GM21447 (cell line): Measurements from ENCODE around the gene DPP6.

ENCODE experiments used
- ATAC-seq: cut with Tn5 transposase; IDR thresholded peaks from one replicate; pipeline ENCODE4 v1.9.1; 2021; ENCODE audit not compliant: unreplicated experiment

DPP6 gene

GRCh38 chr7:154390961-154391360 lies 338.8 kb downstream of the DPP6 start:
- no peak for ATAC-seq

DNA sequence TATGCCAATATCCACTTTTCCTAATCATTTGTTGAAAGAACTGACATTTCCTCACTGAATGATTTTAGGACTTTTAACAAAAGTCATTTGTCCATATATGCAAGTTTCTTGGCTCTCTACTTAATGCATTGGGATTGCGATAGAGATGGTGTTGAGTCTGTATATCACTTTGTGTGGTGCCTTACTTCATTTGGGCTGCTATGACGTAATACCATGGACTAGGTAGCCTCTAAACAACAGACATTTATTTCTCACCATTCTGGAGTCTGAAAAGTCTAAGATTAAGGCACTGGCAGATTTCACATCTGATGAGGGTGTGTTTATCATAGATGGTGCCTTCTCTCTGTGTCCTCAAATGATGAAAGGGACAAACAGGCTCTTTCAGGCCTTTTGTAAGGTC lies 342.6 kb downstream of the DPP6 start:
- ATAC-seq = no peak

- no peak for ATAC-seq
Measured at GRCh38 chr7:154406312-154406711, 354.1 kb downstream of the DPP6 start.

DNA sequence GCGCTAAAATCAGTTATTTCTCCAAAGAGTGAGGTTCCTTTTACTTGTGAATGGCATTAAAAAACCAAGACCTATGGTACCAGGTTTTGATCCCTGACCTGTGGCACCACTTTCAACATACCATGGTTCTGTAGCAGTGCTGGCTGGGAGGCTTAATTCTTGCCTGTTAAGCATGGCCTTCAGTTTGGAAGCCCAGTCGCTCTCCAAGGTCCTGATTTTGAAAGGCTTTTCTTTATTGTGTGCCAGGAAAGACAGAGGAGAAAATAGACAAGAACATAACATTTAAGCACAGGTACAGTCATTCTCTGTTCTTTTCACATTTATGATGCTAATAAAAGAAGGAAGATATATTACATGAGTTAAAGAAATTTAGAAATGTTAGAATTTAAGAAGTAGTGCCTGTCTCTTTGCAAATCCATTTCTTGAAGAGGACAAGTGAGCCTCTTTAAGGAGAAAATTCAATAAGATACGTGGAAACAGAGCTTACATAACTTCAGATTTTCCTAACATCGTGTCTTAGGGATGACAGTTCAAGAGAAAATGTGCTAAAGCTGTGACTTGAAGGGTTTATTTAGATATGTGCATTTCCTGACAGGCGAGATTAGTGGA lies 357.6 kb downstream of the DPP6 start:
- no peak for ATAC-seq

DNA sequence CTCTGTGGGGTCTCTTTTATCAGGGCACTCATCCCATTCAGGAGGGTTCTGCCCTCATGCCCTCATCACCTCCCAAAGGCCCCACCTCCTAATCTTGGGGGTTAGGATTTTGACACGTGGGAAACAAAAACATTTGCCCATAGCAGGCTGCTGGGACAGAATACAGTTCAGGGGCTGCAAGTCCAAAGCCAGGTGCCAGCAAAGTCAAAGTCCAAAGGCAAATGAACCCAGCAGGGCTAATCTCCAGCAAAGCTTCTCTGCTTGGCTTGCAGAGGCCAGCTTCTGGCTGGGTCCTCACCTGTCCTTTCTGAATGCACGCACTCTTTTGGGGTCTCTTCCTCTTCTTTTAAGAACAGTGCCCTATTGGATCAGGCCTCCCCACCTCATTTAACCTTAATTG lies 359.9 kb downstream of the DPP6 start:
- ATAC-seq = no peak

DNA sequence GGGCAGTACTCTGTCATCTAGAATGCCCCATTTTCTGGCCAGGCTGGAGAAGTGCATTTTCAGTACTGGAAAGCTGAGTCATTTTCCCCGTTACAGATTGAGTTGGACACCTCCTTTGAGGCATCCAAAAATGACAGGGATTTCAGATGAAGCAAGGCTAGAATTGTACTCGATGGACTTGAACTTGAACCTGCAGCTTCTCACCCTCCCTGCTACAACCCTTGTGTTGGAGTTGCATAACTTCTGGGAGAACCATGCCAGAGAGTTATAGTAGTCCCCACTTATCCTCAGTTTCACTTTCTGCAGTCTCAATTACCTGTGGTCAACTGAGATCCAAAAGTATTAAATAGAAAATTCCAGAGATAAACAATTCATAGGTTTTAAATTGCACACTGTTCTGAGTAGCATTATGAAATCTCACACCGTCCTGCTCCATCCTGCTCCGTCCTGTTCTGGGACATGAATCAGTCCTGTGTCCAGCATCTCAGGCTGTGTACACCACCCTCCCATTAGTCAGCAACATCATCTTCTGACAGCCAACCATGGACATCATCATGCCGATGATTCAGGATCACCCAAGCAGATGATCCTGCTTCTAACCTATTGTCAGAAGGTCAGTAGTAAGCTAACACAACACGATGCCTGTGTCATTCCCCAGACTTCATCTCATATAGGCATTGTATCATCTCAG lies 363.7 kb downstream of the DPP6 start:
- no peak for ATAC-seq

- no peak for ATAC-seq
Measured at GRCh38 chr7:154416714-154417113, 364.5 kb downstream of the DPP6 start.

GRCh38 chr7:154419344-154419743 lies 367.1 kb downstream of the DPP6 start:
- no peak for ATAC-seq

GRCh38 chr7:154423231-154423630 lies 371.0 kb downstream of the DPP6 start:
- no peak for ATAC-seq

- ATAC-seq = no peak
Measured at GRCh38 chr7:154424350-154424749, 372.2 kb downstream of the DPP6 start.

GRCh38 chr7:154425271-154425670 lies 373.1 kb downstream of the DPP6 start:
- ATAC-seq = no peak

DNA sequence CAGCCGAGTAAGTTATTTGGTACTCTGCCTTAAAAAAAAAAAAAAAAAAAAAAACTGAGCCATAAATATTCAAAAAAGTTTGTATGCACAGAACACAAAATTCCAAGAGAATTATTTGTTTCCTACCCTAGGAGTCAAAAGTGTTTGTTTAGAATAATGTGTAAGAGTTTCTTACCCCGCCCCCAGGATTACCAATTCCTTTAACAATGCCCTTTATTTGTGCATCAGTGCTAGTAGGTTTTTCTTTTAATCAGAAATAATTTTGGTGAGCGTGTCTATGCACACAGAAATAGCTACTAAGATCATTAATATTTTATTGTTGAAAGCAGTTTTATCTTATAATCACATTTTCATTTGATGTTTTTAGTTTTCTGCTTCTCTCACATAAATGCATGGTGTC lies 374.6 kb downstream of the DPP6 start:
- no peak for ATAC-seq

DNA sequence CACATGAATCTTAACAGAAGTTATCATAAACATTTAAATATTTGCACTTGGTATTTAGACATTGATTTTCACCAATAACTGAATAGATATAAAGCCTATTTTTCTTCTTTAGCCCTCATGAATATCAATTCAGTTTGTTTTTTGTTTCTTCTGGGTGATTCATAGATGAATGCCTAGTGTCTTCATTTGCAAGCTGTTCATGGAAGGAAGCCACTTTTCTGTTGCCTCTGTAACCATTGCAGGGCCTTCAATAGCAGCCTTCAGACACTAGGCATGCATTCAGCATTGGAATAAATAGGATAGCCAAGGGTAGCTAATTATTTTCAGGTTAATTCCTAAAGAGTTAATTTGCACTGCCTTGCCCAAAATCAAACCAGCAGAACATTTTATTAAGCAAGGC lies 375.3 kb downstream of the DPP6 start:
- ATAC-seq = no peak

GRCh38 chr7:154429666-154430404 lies 377.6 kb downstream of the DPP6 start:
- ATAC-seq = no peak

DNA sequence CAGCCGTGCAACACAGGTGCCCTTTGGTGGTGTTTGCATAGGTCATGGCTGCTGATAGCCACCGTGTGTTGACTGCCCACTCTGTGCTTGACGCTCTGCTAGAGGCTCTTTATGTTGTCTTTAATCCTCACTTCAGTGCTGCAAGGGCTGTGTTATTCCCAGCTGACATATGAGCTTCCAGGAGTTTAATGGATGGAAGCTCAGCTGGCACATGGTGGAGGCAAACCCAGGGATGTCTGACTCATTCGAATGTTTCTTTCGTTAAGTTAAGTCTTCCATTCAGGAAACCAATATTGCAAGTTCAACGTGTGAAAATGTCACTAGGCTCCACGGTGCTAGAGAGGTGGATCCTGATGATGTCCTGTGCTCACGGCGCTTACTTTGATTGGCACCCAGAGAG lies 378.4 kb downstream of the DPP6 start:
- no peak for ATAC-seq

DNA sequence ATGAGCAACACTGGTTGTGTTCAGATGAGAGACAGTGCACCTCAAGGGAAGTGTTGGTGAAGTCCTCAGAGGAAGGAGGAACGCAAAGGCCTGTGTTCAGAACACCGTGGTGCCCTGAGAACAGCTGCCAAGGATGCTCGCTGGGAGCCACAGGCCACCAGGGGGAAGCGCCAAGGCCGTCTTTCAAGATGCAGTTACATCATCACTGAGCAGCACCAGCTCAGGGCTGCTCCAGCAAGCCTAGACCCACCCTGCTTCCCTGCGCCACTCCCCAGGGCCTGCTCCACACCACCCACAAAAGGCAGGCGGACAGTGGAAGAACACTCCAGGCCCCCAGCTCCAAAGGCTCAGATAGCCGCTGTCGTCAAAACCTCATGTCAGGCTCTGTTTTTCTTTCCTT lies 378.8 kb downstream of the DPP6 start:
- no peak for ATAC-seq

DNA sequence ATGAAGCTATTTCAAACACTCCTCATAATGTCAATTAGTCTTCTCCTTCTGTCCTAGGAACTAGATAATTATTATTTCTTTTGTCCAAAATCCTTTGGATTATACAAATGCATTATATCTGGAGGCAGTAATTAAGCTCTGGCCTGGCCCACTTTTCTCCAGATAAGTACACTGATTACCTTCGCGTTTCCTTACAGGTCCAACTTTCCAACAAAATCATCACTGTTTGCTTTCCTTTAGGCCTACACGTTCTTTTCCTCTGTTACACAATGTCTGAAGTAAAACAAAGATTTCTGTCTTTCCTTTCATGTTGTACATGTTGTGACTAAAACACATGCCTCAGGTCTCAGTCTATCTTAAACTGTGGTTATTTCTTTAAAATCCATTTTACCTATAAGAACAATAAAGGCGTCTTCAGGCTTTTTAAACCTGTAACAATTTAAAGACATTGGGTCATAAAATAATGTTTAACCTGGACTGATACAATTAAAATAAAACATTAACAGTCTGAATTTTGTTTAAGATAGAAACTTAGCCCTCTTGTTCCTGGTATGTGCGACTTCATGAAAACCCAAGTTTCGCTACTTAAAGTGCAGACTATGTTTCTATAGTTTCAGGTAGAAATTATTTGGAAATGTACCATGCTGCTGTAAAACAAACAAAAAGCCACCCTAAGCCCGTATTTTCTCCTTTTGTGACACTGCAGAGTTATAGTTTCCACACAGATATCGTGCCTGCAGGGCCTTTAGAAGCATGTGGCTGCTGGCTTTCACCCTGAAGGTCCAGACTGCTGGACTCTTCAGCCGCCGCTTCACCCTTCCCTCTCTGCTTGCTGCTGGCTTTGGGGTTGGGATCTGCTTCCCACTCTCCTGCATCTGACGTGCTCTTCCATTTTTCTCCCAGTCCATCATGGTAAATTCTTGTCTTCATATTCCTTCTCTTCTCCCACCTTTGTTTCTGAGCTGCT lies 381.7 kb downstream of the DPP6 start:
- ATAC-seq = no peak

DNA sequence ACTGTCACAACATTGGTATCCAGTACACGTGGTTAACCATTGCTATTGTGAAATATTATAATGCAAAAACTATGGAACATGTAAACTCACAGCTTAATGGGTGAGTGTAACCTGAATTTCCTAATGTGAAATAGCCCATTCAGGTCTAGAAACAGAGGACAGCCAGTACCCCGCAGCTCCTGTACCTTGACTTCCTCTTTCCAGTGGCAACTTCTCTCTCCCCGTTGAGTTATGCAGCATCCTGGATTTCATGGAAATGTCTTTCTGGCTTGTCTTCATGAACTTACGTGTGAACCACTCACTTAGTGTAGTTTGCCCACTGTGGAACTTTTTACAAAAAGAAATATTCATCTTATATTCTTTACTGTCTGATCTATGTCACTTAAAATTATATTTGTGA lies 384.4 kb downstream of the DPP6 start:
- no peak for ATAC-seq

DNA sequence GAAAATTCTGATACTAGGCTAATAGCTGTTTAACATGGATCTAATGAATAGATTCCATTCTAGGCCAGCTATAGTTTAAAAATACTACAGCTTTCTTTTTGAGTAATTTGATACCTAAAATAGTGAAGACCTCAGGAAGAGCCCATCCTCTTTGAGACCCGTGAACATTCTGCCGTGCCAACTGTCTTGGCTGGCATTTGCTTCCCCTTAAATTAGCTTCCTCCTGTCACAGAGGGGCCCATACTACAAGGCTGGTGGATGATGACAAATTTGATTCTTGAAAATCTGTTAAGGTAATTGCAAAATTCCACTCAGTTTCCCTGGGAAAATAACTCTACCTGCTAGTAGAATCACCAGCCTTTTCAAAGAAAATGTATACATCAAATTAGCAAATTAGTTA lies 385.0 kb downstream of the DPP6 start:
- no peak for ATAC-seq

- ATAC-seq = no peak
Measured at GRCh38 chr7:154438571-154439367, 386.6 kb downstream of the DPP6 start.
